Heart right ventricle (tissue), 16 donors: Measurements from ENCODE around the gene SMIM24. TPM values are rescaled to one million over a fixed set of nuclear protein-coding genes. Genes with fewer than 3 reads are reported as not detected.
A peak's percentile ranks its signal among the peaks of the same experiment; 100 is the strongest.
"Not testable (repeated sequence)": the region's sequence is repeated elsewhere in the genome, so short reads cannot be mapped to it uniquely, and the experiment has no call there.

ENCODE experiments used
- ATAC-seq, 8 donors: fragments of 200-7000 bp; cut with Tn5 transposase; one replicate each; pipeline ENCODE4 v1.9.1; 2020; ENCODE audit warnings: mild to moderate bottlenecking in 8 of 8, moderate library complexity in 8 of 8, moderate number of reproducible peaks in 1 of 8
- DNase-seq, 2 donors: peaks; one replicate each; pipeline ENCODE4 v3.0.0-alpha.2; 2020
- H3K27ac ChIP-seq, 10 donors: fragments of 200-600 bp; sonication (generic) in 2 of 10; one replicate each; pipeline versions ENCODE4 v1.5.0 to v1.8.0; 2020 to 2022; ENCODE audit warnings: mild to moderate bottlenecking in 3 of 10
- H3K27me3 ChIP-seq, 7 donors: fragments of 200-600 bp; one replicate each; pipeline ENCODE4 v1.8.0; 2021 to 2022; ENCODE audit warnings: mild to moderate bottlenecking in 2 of 7
- H3K36me3 ChIP-seq, 9 donors: fragments of 200-600 bp; sonication (generic) in 1 of 9; one replicate each; pipeline versions ENCODE4 v1.5.0 to v1.8.0; 2020 to 2022; ENCODE audit warnings: mild to moderate bottlenecking in 2 of 9
- H3K4me1 ChIP-seq, 9 donors: fragments of 200-600 bp; sonication (generic) in 1 of 9; one replicate each; pipeline versions ENCODE4 v1.5.0 to v1.8.0; 2020 to 2022; ENCODE audit warnings: mild to moderate bottlenecking in 4 of 9
- H3K4me3 ChIP-seq, 10 donors: fragments of 200-600 bp; sonication (generic) in 2 of 10; one replicate each; pipeline versions ENCODE4 v1.5.0 to v1.8.0; 2020 to 2022; ENCODE audit warnings: mild to moderate bottlenecking in 7 of 10, moderate library complexity in 2 of 10
- H3K9me3 ChIP-seq, 11 donors: fragments of 200-600 bp in 10 of 11; sonication (generic) in 2 of 11; one replicate each; pipeline versions ENCODE4 v1.5.0 to v1.8.0; 2013 to 2022; ENCODE audit warnings: mild to moderate bottlenecking in 2 of 11, control low read depth in 1 of 11, moderate library complexity in 1 of 11
- CTCF ChIP-seq, 9 donors: fragments of 200-600 bp; sonication (generic) in 2 of 9; IDR thresholded peaks; one replicate each; pipeline versions ENCODE4 v1.5.0 to v1.8.0; 2021 to 2022; ENCODE audit warnings: antibody characterized with exemption in 9 of 9, mild to moderate bottlenecking in 5 of 9, moderate library complexity in 1 of 9
- WGBS, 2 donors: extraction: QIAGEN DNeasy Blood & Tissue Kit; methylation state at CpG; one replicate each; pipeline ENCODE4 v1.1.7; 2013; ENCODE audit warnings: inconsistent platforms in 1 of 2; 5-methylcytosine and 5-hydroxymethylcytosine counted together
- intact Hi-C, 10 donors: fragments of 100-400 bp; cut with DNase I; formaldehyde crosslinking; loops; one replicate each; pipeline versions ENCODE4 v1.11.1 to v1.14.2; 2022
- polyA plus RNA-seq, 2 donors: library from polyadenylated mRNA; stranded (reverse); fragments of 200-250 nt; gene quantifications; one replicate each; pipeline ENCODE4 v1.2.3, GENCODE V29; 2013
- total RNA-seq, 10 donors: library from RNA; stranded (reverse); fragmentation: NEBNext Ultra II Directional in 3 of 10; extraction: Animal tissue kit (Norgen Biotek cat#: 25700) in 3 of 10; gene quantifications; one replicate each; pipeline versions ENCODE4 v1.2.1 to v1.2.4, GENCODE V29; 2021 to 2023
- donor health status: Arrhythmogenic right ventricular cardiomyopathy.
- donor health status: ischemic (EF 13 %, LVEDD 7.1; RV severe dilation, severe dysfunction).
- donor health status: healthy with polysubstance abuse.
- donor health status: DM: no; HTN: yes; CAD: no.
- donor health status: DM: no; HTN: no; CAD: no.
- donor health status: ischemic (EF 25% LVEDD 6.9; RV normal size, moderate dysfunction).
- donor health status: ischemic (EF 25% LVEDD 5.7; RV mildly dilated, moderate dysfunction).
- donor health status: healthy.
- donor health status: DM: yes; HTN: yes; CAD: no.
- donor health status: Ischemic cardiomyopathy.
- donor health status: ischemic (EF 35%, LVEDD 5.7; RV mildly dilated, moderate dysfunction).
- donor health status: nonischemic (EF 11% LVEDD 7.7; RV severe dilation, severe dysfunction).
- donor health status: DM: yes; HTN: yes; CAD: no.
- donor health status: PGD.
- donor health status: ischemic (EF 29% LVEDD 5.4; RV normal size, mild dysfunction).
- donor health status: nonischemic (EF 23%, LVEDD 6.1; RV moderate dilation, normal function).

SMIM24 gene
- total and polyA plus RNA-seq, 12 donors = not detected

GRCh38 chr19:3508771-3509535 is 28.6 kb upstream of the SMIM24 start:
- DNase-seq (no peak), ATAC-seq (no peak)
- Histone ChIP-seq H3K27me3 (no peaks in the 10 kb centered on the region), H3K4me3 (no peak overlapping the region), H3K27ac (no peak overlapping the region), H3K9me3 (no peaks in the 10 kb centered on the region), H3K4me1 (peaks cover 12 to 66% (median 34%) of the 10 kb centered on the region in 9 donors), H3K36me3 (peaks cover 0 to 34% (median 0%) of the 10 kb centered on the region in 9 donors)
- WGBS, 2 donors = 83 to 85% methylated on average over 23 of the region's 23 CpGs
- no peak for TF ChIP-seq CTCF (IDR thresholded peaks at IDR 0.05)
- intact Hi-C loops = loop anchor here in 1 of 10 donors (10.0 kb wide), 1 partner anchor 1574 kb away; no protein-coding TSS in a partner anchor

- H3K27me3 ChIP-seq, H3K9me3 ChIP-seq, DNase-seq, ATAC-seq, H3K27ac ChIP-seq: not testable (repeated sequence)
- intact Hi-C loops = loop anchor here in 1 of 10 donors (10.0 kb wide), 1 partner anchor 1573 kb away; no protein-coding TSS in a partner anchor
- WGBS, 2 donors = 93 to 96% methylated on average over 18 of the region's 18 CpGs
- H3K36me3 ChIP-seq = peaks cover 0 to 34% (median 0%) of the 10 kb centered on the region in 9 donors
- peaks cover 11 to 62% (median 34%) of the 10 kb centered on the region in 9 donors for H3K4me1 ChIP-seq
- peak overlapping the region in 1 of 10 donors; percentile 77 for H3K4me3 ChIP-seq
These were observed 27.9 kb upstream of the SMIM24 start for GRCh38 chr19:3508121-3508661.

GRCh38 chr19:3507371-3508120 is 27.2 kb upstream of the SMIM24 start:
- intact Hi-C loops = loop anchor here in 2 of 10 donors (2.0 to 10.0 kb wide), 2 partner anchors 65 to 1573 kb away; partner anchors contain the start of gene HMG20B (in 1 of the 2)
- DNase-seq = no peak
- WGBS, 2 donors = 31 to 32% methylated on average over 31 of the region's 31 CpGs
- Histone ChIP-seq H3K4me3 (peak overlapping the region; percentile 77 to 100 (median 96)), H3K36me3 (peaks cover 0 to 34% (median 0%) of the 10 kb centered on the region in 9 donors), H3K27ac (peak overlapping the region in 5 of 10 donors; percentile 7 to 96 (median 94)), H3K27me3 (no peaks in the 10 kb centered on the region), H3K4me1 (peaks cover 5 to 56% (median 30%) of the 10 kb centered on the region in 9 donors), H3K9me3 (no peaks in the 10 kb centered on the region)
- no peak for TF ChIP-seq CTCF (IDR thresholded peaks at IDR 0.05)
- ATAC-seq = no peak

- Histone ChIP-seq H3K27ac (peak overlapping the region; percentile 36 to 96 (median 88)), H3K4me3 (peak overlapping the region; percentile 77 to 100 (median 96)), H3K4me1 (peaks cover 4 to 47% (median 25%) of the 10 kb centered on the region in 9 donors), H3K36me3 (peaks cover 0 to 31% (median 0%) of the 10 kb centered on the region in 9 donors), H3K27me3 (no peaks in the 10 kb centered on the region), H3K9me3 (no peaks in the 10 kb centered on the region)
- TF ChIP-seq CTCF (IDR thresholded peaks at IDR 0.05) = no peak
- WGBS, 2 donors = 0% methylated on average over 49 to 69 of the region's 69 CpGs
- peak in 1 of 2 donors; percentile 33 for DNase-seq
- peak in 6 of 8 donors; percentile 1 to 9 (median 4) for ATAC-seq
- intact Hi-C loops = loop anchor here in 2 of 10 donors (2.0 to 10.0 kb wide), 2 partner anchors 66 to 1572 kb away; partner anchors contain the start of gene HMG20B (in 1 of the 2)
These were observed 26.3 kb upstream of the SMIM24 start for GRCh38 chr19:3506384-3507340.
